OCI-LY7 (cell line): ENCODE measurements around the gene ZNF143. TPM values are rescaled to one million over a fixed set of nuclear protein-coding genes. Genes with fewer than 3 reads are reported as not detected.
"Not testable (repeated sequence)": the region's sequence is repeated elsewhere in the genome, so short reads cannot be mapped to it uniquely, and the experiment has no call there.

ENCODE experiments used
- BruUV-seq: library from RNA; stranded (reverse); fragments of 400-500 nt; replicated peaks from 2 replicates; lab custom pipeline; 2021; lab: Mats Ljungman, UMichigan
- CTCF ChIA-PET: fragments of 300-600 bp; sonication (Branson Sonifier 250); formaldehyde crosslinking; loops from one replicate; lab custom pipeline; 2022; ENCODE audit warnings: antibody characterized with exemption; ENCODE audit not compliant: unreplicated experiment; lab: Charles Lee
- POLR2A ChIA-PET: fragments of 300-600 bp; sonication (Branson Sonifier 250); formaldehyde crosslinking; loops from one replicate; lab custom pipeline; 2022; ENCODE audit warnings: antibody characterized with exemption; lab: Charles Lee
- DNase-seq: peaks from one replicate; pipeline ENCODE4 v3.0.0-alpha.2; 2015; ENCODE audit warnings: low spot score
- H2AFZ ChIP-seq: fragments of 200-600 bp; sonication (generic), shearing (Covaris generic); 2 replicates; pipeline ENCODE4 v1.6.1; 2014; ENCODE audit warnings: mild to moderate bottlenecking, antibody characterized with exemption, low read length, moderate library complexity
- H3K27ac ChIP-seq: fragments of 200-600 bp; sonication (generic); 2 replicates; pipeline ENCODE4 v1.5.1; 2014; ENCODE audit warnings: mixed run types, low read depth, mild to moderate bottlenecking, moderate library complexity, low read length, inconsistent platforms; ENCODE audit not compliant: poor library complexity, severe bottlenecking
- H3K36me3 ChIP-seq: fragments of 200-600 bp; sonication (generic); 2 replicates; pipeline ENCODE4 v1.6.1; 2014; ENCODE audit warnings: mild to moderate bottlenecking, antibody characterized with exemption, low read length, moderate library complexity, mixed read lengths; ENCODE audit not compliant: insufficient read depth
- H3K4me1 ChIP-seq: fragments of 200-600 bp; sonication (generic); 2 replicates; pipeline ENCODE4 v1.5.1; 2014; ENCODE audit warnings: mild to moderate bottlenecking, low read length; ENCODE audit not compliant: insufficient read depth, poor library complexity, severe bottlenecking
- H3K4me2 ChIP-seq: fragments of 200-600 bp; sonication (generic); 2 replicates; pipeline ENCODE4 v1.6.1; 2014; ENCODE audit warnings: mild to moderate bottlenecking, low read length
- H3K4me3 ChIP-seq: fragments of 200-600 bp; sonication (generic); 2 replicates; pipeline ENCODE4 v1.5.1; 2014; ENCODE audit warnings: mild to moderate bottlenecking, low read depth, low read length; ENCODE audit not compliant: poor library complexity, severe bottlenecking
- H3K79me2 ChIP-seq: fragments of 200-600 bp; sonication (generic); 2 replicates; pipeline ENCODE4 v1.6.1; 2016; ENCODE audit warnings: low read depth, mild to moderate bottlenecking, low read length, moderate library complexity, mixed read lengths; ENCODE audit not compliant: insufficient read depth
- H3K9me2 ChIP-seq: fragments of 200-600 bp; sonication (generic); 2 replicates; pipeline ENCODE4 v1.6.1; 2016; ENCODE audit warnings: mild to moderate bottlenecking, low read length, mixed read lengths; ENCODE audit not compliant: insufficient read depth
- H3K9me3 ChIP-seq: fragments of 200-600 bp; sonication (generic); 2 replicates; pipeline ENCODE4 v1.6.1; 2014; ENCODE audit warnings: mild to moderate bottlenecking, mixed run types, low read length, mixed read lengths
- H4K20me1 ChIP-seq: fragments of 200-600 bp; sonication (generic); 2 replicates; pipeline ENCODE4 v1.6.1; 2014; ENCODE audit warnings: mild to moderate bottlenecking, antibody characterized with exemption, low read length, moderate library complexity, mixed read lengths; ENCODE audit not compliant: insufficient read depth
- EZH2phosphoT487 ChIP-seq: fragments of 200-600 bp; sonication (generic); IDR thresholded peaks from 2 replicates; pipeline ENCODE4 v1.6.1; 2018; ENCODE audit warnings: low read depth, borderline replicate concordance, mild to moderate bottlenecking, mixed run types, antibody characterized with exemption, low read length, moderate library complexity, mixed read lengths
- intact Hi-C: fragments of 100-400 bp; cut with micrococcal nuclease; formaldehyde crosslinking; loops from one replicate; pipeline ENCODE4 v1.10.0; 2022; ENCODE audit not compliant: unreplicated experiment
- total RNA-seq, 2 experiments: library from RNA; depleted of rRNA in 1 of 2; stranded (reverse); fragments of >200 nt in 1 of 2; shearing (Covaris generic) in 1 of 2; gene quantifications; 2 replicates each; pipeline ENCODE4 v1.2.3, GENCODE V29; 2014 to 2022
- TF ChIP-seq, protein P1 (sequence below): fragments of 200-600 bp; sonication (generic); conservative IDR thresholded peaks from 2 replicates; pipeline ENCODE4 v1.5.1; 2014; ENCODE audit warnings: mild to moderate bottlenecking, antibody characterized with exemption, low read length, moderate library complexity, mixed read lengths

ZNF143 gene
- total RNA-seq, 2 experiments from 2014 or later = 25.0 to 28.4 TPM

GRCh38 chr11:9538548-9538947, 77.7 kb downstream of the ZNF143 start:
- H2AFZ ChIP-seq = no peak overlapping the region

DNA sequence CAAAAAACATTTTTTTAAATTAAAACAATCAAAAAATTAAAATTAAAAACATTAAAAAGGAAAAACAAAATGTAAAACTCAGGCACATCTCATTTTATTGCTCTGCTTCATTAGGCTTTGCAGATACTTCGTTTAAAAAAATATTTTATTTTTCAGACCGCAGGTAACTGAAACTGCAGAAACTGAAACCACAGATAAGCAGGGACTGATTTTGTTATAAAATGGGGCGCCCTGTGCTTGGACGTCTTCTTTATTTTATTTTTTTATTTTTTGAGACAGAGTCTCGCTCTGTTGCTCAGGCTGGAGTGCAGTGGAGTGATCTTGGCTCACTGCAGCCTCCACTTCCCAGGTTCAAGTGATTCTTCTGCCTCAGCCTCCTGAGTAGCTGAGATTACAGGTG, 88.4 kb downstream of the ZNF143 start:
- H4K20me1 ChIP-seq, DNase-seq, H3K4me3 ChIP-seq, CTCF ChIA-PET, H3K4me1 ChIP-seq, H3K79me2 ChIP-seq, H3K27ac ChIP-seq, H2AFZ ChIP-seq, H3K9me3 ChIP-seq, BruUV-seq, H3K4me2 ChIP-seq, intact Hi-C loops, H3K9me2 ChIP-seq, H3K36me3 ChIP-seq: not testable (repeated sequence)
- POLR2A ChIA-PET = interaction anchor here (0.6 kb wide), 1 partner anchor 623 kb away, joined by 5 read pairs; no protein-coding TSS in a partner anchor

More at GRCh38 chr11:9538548-9538947, 77.7 kb downstream of the ZNF143 start:
- POLR2A ChIA-PET = interaction anchor here (0.6 to 1.6 kb wide), 7 partner anchors 11 to 299 kb away, joined by 3 to 6 read pairs (median 3); no protein-coding TSS in a partner anchor
- Histone ChIP-seq H3K36me3 (no peaks in the 10 kb centered on the region), H4K20me1 (no peaks in the 10 kb centered on the region), H3K4me1 (peaks cover 12% of the 10 kb centered on the region), H3K79me2 (no peaks in the 10 kb centered on the region), H3K4me3 (no peak overlapping the region), H3K9me3 (no peaks in the 10 kb centered on the region), H3K4me2 (no peak overlapping the region), H3K27ac (no peak overlapping the region), H3K9me2 (no peaks in the 10 kb centered on the region)
- DNase-seq = no peak
- intact Hi-C loops = loop anchor here (5.0 kb wide), 1 partner anchor 34 kb away; the partner anchor contains the start of gene WEE1
- CTCF ChIA-PET = no interaction called here
- TF ChIP-seq, protein P1, sequence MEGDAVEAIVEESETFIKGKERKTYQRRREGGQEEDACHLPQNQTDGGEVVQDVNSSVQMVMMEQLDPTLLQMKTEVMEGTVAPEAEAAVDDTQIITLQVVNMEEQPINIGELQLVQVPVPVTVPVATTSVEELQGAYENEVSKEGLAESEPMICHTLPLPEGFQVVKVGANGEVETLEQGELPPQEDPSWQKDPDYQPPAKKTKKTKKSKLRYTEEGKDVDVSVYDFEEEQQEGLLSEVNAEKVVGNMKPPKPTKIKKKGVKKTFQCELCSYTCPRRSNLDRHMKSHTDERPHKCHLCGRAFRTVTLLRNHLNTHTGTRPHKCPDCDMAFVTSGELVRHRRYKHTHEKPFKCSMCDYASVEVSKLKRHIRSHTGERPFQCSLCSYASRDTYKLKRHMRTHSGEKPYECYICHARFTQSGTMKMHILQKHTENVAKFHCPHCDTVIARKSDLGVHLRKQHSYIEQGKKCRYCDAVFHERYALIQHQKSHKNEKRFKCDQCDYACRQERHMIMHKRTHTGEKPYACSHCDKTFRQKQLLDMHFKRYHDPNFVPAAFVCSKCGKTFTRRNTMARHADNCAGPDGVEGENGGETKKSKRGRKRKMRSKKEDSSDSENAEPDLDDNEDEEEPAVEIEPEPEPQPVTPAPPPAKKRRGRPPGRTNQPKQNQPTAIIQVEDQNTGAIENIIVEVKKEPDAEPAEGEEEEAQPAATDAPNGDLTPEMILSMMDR = no peak
- TF ChIP-seq EZH2phosphoT487 = no peak
- BruUV-seq = no TSS peak

DNA sequence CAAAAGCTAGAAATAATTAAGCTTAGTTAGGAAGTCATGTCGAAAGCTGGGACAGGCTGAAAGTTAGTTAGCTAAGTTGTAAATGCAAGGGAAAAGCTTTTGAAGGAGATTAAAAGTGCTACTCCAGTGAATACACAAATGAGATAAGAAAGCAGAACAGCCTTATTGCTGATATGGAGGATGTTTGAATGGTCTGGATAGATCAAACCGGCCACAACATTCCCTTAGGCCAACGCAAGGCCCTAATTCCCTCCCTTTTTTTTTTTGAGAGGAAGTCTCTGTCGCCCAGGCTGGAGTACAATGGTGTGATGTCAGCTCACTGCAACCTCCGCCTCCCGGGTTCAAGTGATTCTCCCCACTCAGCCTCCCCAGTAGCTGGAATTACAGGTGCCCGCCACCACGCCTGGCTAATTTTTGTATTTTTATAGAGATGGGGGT, 89.4 kb downstream of the ZNF143 start:
- Histone ChIP-seq H3K36me3 (no peaks in the 10 kb centered on the region), H2AFZ (no peak overlapping the region), H3K4me2 (no peak overlapping the region), H4K20me1 (no peaks in the 10 kb centered on the region), H3K27ac (no peak overlapping the region), H3K9me2 (no peaks in the 10 kb centered on the region), H3K9me3 (no peaks in the 10 kb centered on the region), H3K4me1 (no peaks in the 10 kb centered on the region), H3K79me2 (no peaks in the 10 kb centered on the region), H3K4me3 (no peak overlapping the region)
- DNase-seq = no peak
- TF ChIP-seq EZH2phosphoT487 = no peak
- TF ChIP-seq, protein P1 = no peak
- ChIA-PET CTCF (no interaction called here), POLR2A (interaction anchor here (0.7 to 0.8 kb wide), 2 partner anchors 11 to 199 kb away, joined by 3 read pairs; no protein-coding TSS in a partner anchor)
- intact Hi-C loops = no loop called here
- BruUV-seq = no TSS peak
